GM06990 (cell line): ENCODE results near the gene AUH.
A peak's percentile ranks its signal among the peaks of the same experiment; 100 is the strongest.

Source experiments
- DNase-seq: peaks from one replicate; pipeline ENCODE4 v3.0.0-alpha.2; 2011; ENCODE audit not compliant: insufficient read length; ENCODE audit errors: extremely low read depth
- H3K27me3 ChIP-seq: replicated peaks from 2 replicates; pipeline ENCODE4 v1.6.0; 2011; ENCODE audit warnings: low read length; ENCODE audit not compliant: control insufficient read depth, insufficient read depth
- H3K36me3 ChIP-seq: 2 replicates; pipeline ENCODE4 v1.5.1; 2011; ENCODE audit warnings: low read length; ENCODE audit not compliant: control insufficient read depth, insufficient read depth
- H3K4me3 ChIP-seq: replicated peaks from 2 replicates; pipeline ENCODE4 v1.5.1; 2011; ENCODE audit warnings: low read depth, mild to moderate bottlenecking, control low read depth, low read length
- CTCF ChIP-seq: IDR thresholded peaks from 2 replicates; pipeline ENCODE4 v1.5.1; 2011; ENCODE audit warnings: low read length, control low read depth, mild to moderate bottlenecking, inconsistent platforms; ENCODE audit not compliant: insufficient read depth, poor library complexity, severe bottlenecking

Gene AUH

GRCh38 chr9:91193087-91193657, 168.5 kb downstream of the AUH start:
- Histone ChIP-seq H3K36me3 (no peaks in the 10 kb centered on the region), H3K4me3 (peak overlapping the region; percentile 28), H3K27me3 (no peaks in the 10 kb centered on the region)
- TF ChIP-seq CTCF: peak; percentile 17
- peak; percentile 61 for DNase-seq

- Histone ChIP-seq H3K4me3 (no peak overlapping the region), H3K27me3 (no peaks in the 10 kb centered on the region), H3K36me3 (no peaks in the 10 kb centered on the region)
- DNase-seq: no peak
- no peak for TF ChIP-seq CTCF
Measured at GRCh38 chr9:91192381-91193086, 169.2 kb downstream of the AUH start.

GRCh38 chr9:91191411-91192380, 170.0 kb downstream of the AUH start:
- H3K4me3 ChIP-seq: no peak overlapping the region
- TF ChIP-seq CTCF: no peak
- H3K27me3 ChIP-seq: no peaks in the 10 kb centered on the region; the same call in 1 of the 2 replicates
- H3K36me3 ChIP-seq: no peaks in the 10 kb centered on the region
- DNase-seq: peak; percentile 41

- H3K27me3 ChIP-seq: no peaks in the 10 kb centered on the region; the same call in 1 of the 2 replicates
- DNase-seq: no peak
- no peak for TF ChIP-seq CTCF
- H3K4me3 ChIP-seq: no peak overlapping the region
- H3K36me3 ChIP-seq: no peaks in the 10 kb centered on the region
Measured at GRCh38 chr9:91190062-91190461, 171.7 kb downstream of the AUH start.

- no peaks in the 10 kb centered on the region; the same call in none of the 2 replicates for H3K27me3 ChIP-seq
- H3K4me3 ChIP-seq: no peak overlapping the region
- H3K36me3 ChIP-seq: no peaks in the 10 kb centered on the region
- no peak for DNase-seq
- TF ChIP-seq CTCF: no peak
Measured at GRCh38 chr9:91188719-91189590, 172.8 kb downstream of the AUH start.
